Measurements from ENCODE around the gene VWA3B.
A peak's percentile ranks its signal among the peaks of the same experiment; 100 is the strongest.
"Not testable (repeated sequence)": the region's sequence is repeated elsewhere in the genome, so short reads cannot be mapped to it uniquely, and the experiment has no call there.

Gene VWA3B

GRCh38 chr2:98086491-98087446 is at the start of gene VWA3B:
TSS of gene VWA3B (plus strand) at chr2:98087167. CDS start at chr2:98093093, 5,926 bp downstream.
- peak; percentile 80 for DNase-seq (ENCODE audit: low read depth, low spot score)

GRCh38 chr2:98037206-98037605 is 49.8 kb upstream of the VWA3B start:
- no peak for DNase-seq (ENCODE audit: low read depth, low spot score)

GRCh38 chr2:98037666-98038336 is 49.2 kb upstream of the VWA3B start:
- no peak for DNase-seq (ENCODE audit: low read depth, low spot score)

- no peak for DNase-seq (ENCODE audit: low read depth, low spot score)
Measured at GRCh38 chr2:98039085-98039756, 47.7 kb upstream of the VWA3B start.

- no peak for DNase-seq (ENCODE audit: low read depth, low spot score)
Measured at GRCh38 chr2:98040331-98040939, 46.5 kb upstream of the VWA3B start.

- no peak for DNase-seq (ENCODE audit: low read depth, low spot score)
Measured at GRCh38 chr2:98043101-98043500, 43.9 kb upstream of the VWA3B start.

GRCh38 chr2:98044730-98045129 is 42.2 kb upstream of the VWA3B start:
- not testable (repeated sequence) for DNase-seq (ENCODE audit: low read depth, low spot score)

GRCh38 chr2:98050070-98050469 is 36.9 kb upstream of the VWA3B start:
- no peak for DNase-seq (ENCODE audit: low read depth, low spot score)

GRCh38 chr2:98058191-98058975 is 28.6 kb upstream of the VWA3B start:
- DNase-seq (ENCODE audit: low read depth, low spot score), result no peak

GRCh38 chr2:98060277-98060676 is 26.7 kb upstream of the VWA3B start:
- DNase-seq (ENCODE audit: low read depth, low spot score), result no peak

GRCh38 chr2:98063291-98063854 is 23.6 kb upstream of the VWA3B start:
- no peak for DNase-seq (ENCODE audit: low read depth, low spot score)

GRCh38 chr2:98065808-98066207 is 21.2 kb upstream of the VWA3B start:
- DNase-seq (ENCODE audit: low read depth, low spot score), result no peak

- no peak for DNase-seq (ENCODE audit: low read depth, low spot score)
Measured at GRCh38 chr2:98067160-98067559, 19.8 kb upstream of the VWA3B start.

- no peak for DNase-seq (ENCODE audit: low read depth, low spot score)
Measured at GRCh38 chr2:98070081-98070480, 16.9 kb upstream of the VWA3B start.

GRCh38 chr2:98072442-98072841 is 14.5 kb upstream of the VWA3B start:
- DNase-seq (ENCODE audit: low read depth, low spot score), result no peak

- DNase-seq (ENCODE audit: low read depth, low spot score), result no peak
Measured at GRCh38 chr2:98078701-98079100, 8.3 kb upstream of the VWA3B start.

- no peak for DNase-seq (ENCODE audit: low read depth, low spot score)
Measured at GRCh38 chr2:98084151-98084868, 2.7 kb upstream of the VWA3B start.

- DNase-seq (ENCODE audit: low read depth, low spot score), result no peak
Measured at GRCh38 chr2:98084869-98085238, 2.1 kb upstream of the VWA3B start.

GRCh38 chr2:98085649-98086048 is 1.3 kb upstream of the VWA3B start:
- no peak for DNase-seq (ENCODE audit: low read depth, low spot score)

- DNase-seq (ENCODE audit: low read depth, low spot score), result no peak
Measured at GRCh38 chr2:98087447-98088020, 567 bp downstream of the VWA3B start.
